Neuronal stem cell (in vitro differentiated cells): ENCODE results near the gene OPRM1.

Experiments
- DNase-seq: peaks from one replicate; pipeline ENCODE4 v3.0.0-alpha.2; 2013; ENCODE audit warnings: low spot score
- H2AFZ ChIP-seq: one replicate; pipeline ENCODE4 v1.6.1; 2013; ENCODE audit warnings: mild to moderate bottlenecking, low read length, inconsistent platforms
- H2AK5ac ChIP-seq: 2 replicates; pipeline ENCODE4 v1.6.1; 2013; ENCODE audit warnings: low read depth, mild to moderate bottlenecking, inconsistent platforms, low read length, moderate library complexity, mixed read lengths
- H2BK120ac ChIP-seq: 2 replicates; pipeline ENCODE4 v1.6.1; 2013; ENCODE audit warnings: low read depth, mild to moderate bottlenecking, inconsistent platforms, low read length, moderate library complexity, mixed read lengths
- H2BK12ac ChIP-seq: one replicate; pipeline ENCODE4 v1.6.1; 2013; ENCODE audit warnings: low read length, inconsistent platforms
- H2BK15ac ChIP-seq: 2 replicates; pipeline ENCODE4 v1.6.1; 2013; ENCODE audit warnings: mild to moderate bottlenecking, low read length, inconsistent platforms, mixed read lengths
- H2BK5ac ChIP-seq: one replicate; pipeline ENCODE4 v1.6.1; 2013; ENCODE audit warnings: inconsistent platforms, mild to moderate bottlenecking, low read length, moderate library complexity
- H3K14ac ChIP-seq: one replicate; pipeline ENCODE4 v1.6.1; 2013; ENCODE audit warnings: low read length, inconsistent platforms
- H3K18ac ChIP-seq: 2 replicates; pipeline ENCODE4 v1.6.1; 2013; ENCODE audit warnings: low read length, inconsistent platforms
- H3K23ac ChIP-seq: 2 replicates; pipeline ENCODE4 v1.6.1; 2013; ENCODE audit warnings: low read depth, mild to moderate bottlenecking, mixed read lengths, low read length, inconsistent platforms; ENCODE audit not compliant: poor library complexity
- H3K27ac ChIP-seq: replicated peaks from 3 replicates; pipeline ENCODE4 v1.5.1; 2013; ENCODE audit warnings: low read length, inconsistent platforms
- H3K27me3 ChIP-seq, 3 experiments: 2 replicates each; pipeline ENCODE4 v1.6.1; 2013; ENCODE audit warnings: low read length in 3 of 3, mild to moderate bottlenecking in 2 of 3, inconsistent platforms in 1 of 3, low read depth in 1 of 3, mixed read lengths in 1 of 3, moderate library complexity in 1 of 3; ENCODE audit not compliant: control insufficient read depth in 3 of 3, insufficient read depth in 3 of 3
- H3K36me3 ChIP-seq, 2 donors: replicated peaks in 1 of 2; 2 replicates each; pipeline ENCODE4 v1.6.1; 2013; ENCODE audit warnings: low read length in 2 of 2; ENCODE audit not compliant: control insufficient read depth in 2 of 2, insufficient read depth in 2 of 2
- H3K4ac ChIP-seq: 2 replicates; pipeline ENCODE4 v1.6.1; 2013; ENCODE audit warnings: inconsistent platforms, mild to moderate bottlenecking, low read length, moderate library complexity
- H3K4me1 ChIP-seq, 2 donors: 1 replicate in 1 of 2; 2 replicates in 1 of 2; pipeline ENCODE4 v1.6.1; 2013; ENCODE audit warnings: low read length in 2 of 2, low read depth in 1 of 2; ENCODE audit not compliant: control insufficient read depth in 2 of 2, insufficient read depth in 1 of 2
- H3K4me2 ChIP-seq: one replicate; pipeline ENCODE4 v1.6.1; 2013; ENCODE audit warnings: mild to moderate bottlenecking, low read length, inconsistent platforms; ENCODE audit not compliant: insufficient read depth, poor library complexity, severe bottlenecking
- H3K4me3 ChIP-seq, 2 donors: 2 replicates each; pipeline ENCODE4 v1.5.1; 2013; ENCODE audit warnings: low read length in 2 of 2, mild to moderate bottlenecking in 2 of 2, inconsistent platforms in 1 of 2, moderate library complexity in 1 of 2
- H3K79me1 ChIP-seq: one replicate; pipeline ENCODE4 v1.6.1; 2013; ENCODE audit warnings: low read depth, mild to moderate bottlenecking, inconsistent platforms, low read length, moderate library complexity
- H3K9ac ChIP-seq: one replicate; pipeline ENCODE4 v1.6.1; 2013; ENCODE audit warnings: mild to moderate bottlenecking, low read depth, low read length, inconsistent platforms; ENCODE audit not compliant: poor library complexity
- H3K9me3 ChIP-seq, 2 donors: replicated peaks in 1 of 2; 2 replicates each; pipeline versions ENCODE3 to v1.6.1; 2013; ENCODE audit warnings: low read length in 2 of 2, mild to moderate bottlenecking in 2 of 2, inconsistent platforms in 1 of 2, low read depth in 1 of 2, mixed read lengths in 1 of 2, moderate library complexity in 1 of 2; ENCODE audit not compliant: control insufficient read depth in 2 of 2, insufficient read depth in 1 of 2
- H4K8ac ChIP-seq: one replicate; pipeline ENCODE4 v1.6.1; 2013; ENCODE audit warnings: low read depth, mild to moderate bottlenecking, inconsistent platforms, low read length, moderate library complexity
- H4K91ac ChIP-seq: one replicate; pipeline ENCODE4 v1.6.1; 2013; ENCODE audit warnings: low read length, low read depth, mild to moderate bottlenecking, inconsistent platforms; ENCODE audit not compliant: poor library complexity
- WGBS, 2 donors: extraction: QIAGEN DNeasy Blood & Tissue Kit; methylation state at CpG; one replicate each; pipeline ENCODE4 v1.1.7; 2013; ENCODE audit warnings: missing lambda C conversion rate in 2 of 2, mixed read lengths in 1 of 2; ENCODE audit not compliant: insufficient read length in 2 of 2, insufficient replicate concordance in 1 of 2; ENCODE audit errors: extremely low coverage in 2 of 2; 5-methylcytosine and 5-hydroxymethylcytosine counted together

Gene OPRM1

DNA sequence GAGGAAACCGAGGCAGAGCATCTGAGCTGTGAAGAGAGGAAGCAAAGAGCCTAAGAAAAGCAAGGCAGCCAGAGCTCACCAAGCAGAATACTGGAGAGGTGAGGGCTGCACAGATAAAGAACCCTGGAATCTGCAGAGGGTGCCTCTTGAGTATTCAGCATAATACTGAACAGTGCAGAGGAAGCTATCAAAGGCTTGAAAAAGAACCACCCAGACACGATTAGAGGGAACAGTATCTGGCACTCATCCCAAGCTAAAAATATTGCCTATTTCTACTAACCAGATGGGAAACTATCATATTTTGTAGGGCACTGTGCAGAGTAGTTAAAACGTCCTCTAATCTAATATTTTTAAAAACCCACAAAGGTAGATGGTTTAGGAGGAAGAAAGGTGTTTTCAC is 41.8 kb upstream of the OPRM1 start:
- H2BK120ac ChIP-seq: no peak overlapping the region
- H3K4me2 ChIP-seq: no peak overlapping the region
- no peak overlapping the region for H4K91ac ChIP-seq
- no peak for DNase-seq
- no peaks in the 10 kb centered on the region for H3K9me3 ChIP-seq
- no peak overlapping the region for H4K8ac ChIP-seq
- H3K9ac ChIP-seq: no peak overlapping the region
- no peaks in the 10 kb centered on the region for H3K27me3 ChIP-seq
- no peak overlapping the region for H2BK15ac ChIP-seq
- no peak overlapping the region for H3K4ac ChIP-seq
- H3K79me1 ChIP-seq: no peaks in the 10 kb centered on the region
- no peaks in the 10 kb centered on the region for H3K36me3 ChIP-seq
- H3K18ac ChIP-seq: no peak overlapping the region
- H3K4me1 ChIP-seq: no peaks in the 10 kb centered on the region
- no peak overlapping the region for H2BK12ac ChIP-seq
- no peak overlapping the region for H3K14ac ChIP-seq
- H3K23ac ChIP-seq: no peak overlapping the region
- no peak overlapping the region for H2AK5ac ChIP-seq
- no peak overlapping the region for H3K27ac ChIP-seq
- no peak overlapping the region for H2AFZ ChIP-seq
- H3K4me3 ChIP-seq: no peak overlapping the region
- no peak overlapping the region for H2BK5ac ChIP-seq
- no CpG with 5 or more reads among the region's 3 CpGs for WGBS, 2 donors

DNA sequence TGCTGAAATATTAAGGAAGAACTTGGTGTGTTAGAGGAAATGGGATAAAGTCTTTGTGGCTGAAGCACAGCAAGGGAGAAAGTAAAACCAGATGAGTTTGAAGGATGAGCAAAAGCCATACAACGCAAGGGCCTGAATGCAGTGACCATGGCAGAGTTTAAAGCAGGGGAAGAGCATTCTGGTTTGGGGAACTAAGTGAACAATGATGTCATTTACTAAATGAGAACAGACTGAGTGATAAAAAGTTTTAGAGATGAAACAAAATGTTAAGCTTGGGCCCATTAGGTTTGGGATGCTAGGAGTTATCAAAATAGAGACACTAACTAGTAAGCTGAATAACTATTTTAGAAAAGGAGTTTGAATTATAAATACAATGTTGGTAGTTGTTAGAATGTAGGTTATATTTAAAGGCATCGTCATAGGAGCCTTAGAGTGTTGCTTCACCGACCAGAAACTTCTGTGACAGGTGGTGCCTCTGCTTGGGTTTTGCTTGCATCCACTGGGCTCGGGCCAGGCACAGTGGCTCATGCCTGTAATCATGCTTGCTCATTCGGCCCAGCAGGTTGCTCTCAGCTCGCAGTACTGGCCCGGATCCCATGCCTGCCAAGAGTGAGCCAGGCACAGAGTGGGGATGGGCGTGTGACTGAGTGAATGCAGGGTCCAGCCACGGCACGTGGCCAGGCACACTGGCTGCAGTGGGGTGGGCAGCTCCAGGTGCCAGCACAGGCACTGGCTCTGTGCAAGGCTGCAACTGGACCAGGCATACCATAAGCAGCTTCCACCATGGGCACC is 37.4 kb upstream of the OPRM1 start:
- Histone ChIP-seq H3K18ac (peak overlapping the region; percentile 44), H3K23ac (peak overlapping the region; percentile 85), H3K9me3 (peaks cover 0 to 3% of the 10 kb centered on the region in 2 donors), H2BK5ac (no peak overlapping the region), H2BK12ac (no peak overlapping the region), H3K14ac (peak overlapping the region; percentile 84), H2AFZ (no peak overlapping the region), H3K27ac (no peak overlapping the region), H3K9ac (peak overlapping the region; percentile 70), H4K91ac (no peak overlapping the region), H2BK120ac (no peak overlapping the region), H3K4me1 (no peaks in the 10 kb centered on the region), H4K8ac (peak overlapping the region; percentile 65), H3K79me1 (no peaks in the 10 kb centered on the region), H3K27me3 (no peaks in the 10 kb centered on the region), H2AK5ac (no peak overlapping the region), H3K4me3 (no peak overlapping the region), H3K36me3 (no peaks in the 10 kb centered on the region), H2BK15ac (no peak overlapping the region), H3K4me2 (no peak overlapping the region), H3K4ac (no peak overlapping the region)
- WGBS, 2 donors: 100% methylated on average over 1 of the region's 10 CpGs; no CpG with 5 or more reads in 1 of the 2 donors
- no peak for DNase-seq

DNA sequence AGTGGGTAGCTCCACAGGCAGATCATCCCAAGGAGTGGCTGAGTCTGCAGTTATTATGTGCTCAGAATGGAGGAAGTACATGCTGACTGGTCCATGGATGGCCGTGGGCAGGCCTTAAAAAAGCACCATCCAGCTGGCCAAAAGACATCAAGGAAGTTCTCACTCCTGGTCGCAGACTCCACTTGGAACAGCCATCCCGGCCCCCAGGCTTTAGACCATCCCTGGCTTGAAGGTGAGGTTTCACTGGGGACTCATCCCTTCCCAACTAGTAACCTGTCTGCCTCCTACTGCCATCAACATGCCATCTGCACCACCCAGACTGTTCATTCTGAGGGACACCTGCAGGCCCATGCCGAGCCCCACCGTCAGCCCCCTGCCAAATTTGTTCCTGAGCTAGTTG is 36.1 kb upstream of the OPRM1 start:
- H2AFZ ChIP-seq: no peak overlapping the region
- no peak overlapping the region for H3K14ac ChIP-seq
- H3K4me3 ChIP-seq: no peak overlapping the region
- no peaks in the 10 kb centered on the region for H3K27me3 ChIP-seq
- H2AK5ac ChIP-seq: no peak overlapping the region
- H2BK15ac ChIP-seq: no peak overlapping the region
- H3K4ac ChIP-seq: no peak overlapping the region
- H3K4me2 ChIP-seq: no peak overlapping the region
- H3K27ac ChIP-seq: no peak overlapping the region
- no peak overlapping the region for H3K9ac ChIP-seq
- H2BK5ac ChIP-seq: no peak overlapping the region
- H2BK120ac ChIP-seq: no peak overlapping the region
- no peak for DNase-seq
- H3K18ac ChIP-seq: no peak overlapping the region
- H2BK12ac ChIP-seq: no peak overlapping the region
- no peaks in the 10 kb centered on the region for H3K4me1 ChIP-seq
- no peak overlapping the region for H4K91ac ChIP-seq
- no peak overlapping the region for H4K8ac ChIP-seq
- H3K9me3 ChIP-seq: peaks cover 0 to 3% of the 10 kb centered on the region in 2 donors
- WGBS, 2 donors: no CpG with 5 or more reads among the region's 5 CpGs
- no peak overlapping the region for H3K23ac ChIP-seq
- H3K36me3 ChIP-seq: no peaks in the 10 kb centered on the region
- no peaks in the 10 kb centered on the region for H3K79me1 ChIP-seq

DNA sequence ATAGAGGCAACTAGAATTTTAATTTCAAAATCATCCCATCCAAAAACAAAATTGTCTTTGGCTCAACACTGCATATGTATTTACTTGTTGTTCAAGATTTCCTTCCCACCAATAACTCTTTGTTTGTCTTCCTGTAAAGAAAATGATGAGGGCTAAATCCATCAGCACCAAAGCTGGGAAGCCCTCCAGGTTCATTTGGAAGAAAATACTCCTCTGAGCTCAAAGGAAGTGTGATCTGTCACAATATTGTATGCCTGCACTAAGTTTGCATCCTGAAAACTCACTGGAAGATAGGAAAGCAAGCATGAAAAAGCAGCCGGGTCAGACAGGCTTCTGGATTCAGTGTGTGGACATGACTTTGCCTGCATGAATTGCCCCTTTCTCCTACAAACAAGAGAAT is 28.7 kb upstream of the OPRM1 start:
- no peak overlapping the region for H2AK5ac ChIP-seq
- no peak overlapping the region for H4K8ac ChIP-seq
- no peak for DNase-seq
- H4K91ac ChIP-seq: no peak overlapping the region
- H3K4me1 ChIP-seq: no peaks in the 10 kb centered on the region
- WGBS, 2 donors: no CpG with 5 or more reads among the region's 1 CpG
- H3K36me3 ChIP-seq: no peaks in the 10 kb centered on the region
- no peak overlapping the region for H3K23ac ChIP-seq
- H2BK12ac ChIP-seq: no peak overlapping the region
- H3K27ac ChIP-seq: no peak overlapping the region
- no peak overlapping the region for H3K9ac ChIP-seq
- H3K79me1 ChIP-seq: no peaks in the 10 kb centered on the region
- no peak overlapping the region for H2BK120ac ChIP-seq
- H2BK15ac ChIP-seq: no peak overlapping the region
- no peak overlapping the region for H3K4me2 ChIP-seq
- no peak overlapping the region for H3K18ac ChIP-seq
- H3K9me3 ChIP-seq: no peaks in the 10 kb centered on the region
- no peaks in the 10 kb centered on the region for H3K27me3 ChIP-seq
- no peak overlapping the region for H3K14ac ChIP-seq
- no peak overlapping the region for H3K4me3 ChIP-seq
- H2AFZ ChIP-seq: no peak overlapping the region
- no peak overlapping the region for H3K4ac ChIP-seq
- no peak overlapping the region for H2BK5ac ChIP-seq
